IMR-90 (cell line): ENCODE results near the gene RFXANK. TPM values are rescaled to one million over a fixed set of nuclear protein-coding genes. Genes with fewer than 3 reads are reported as not detected.

Experiments used
- ATAC-seq: fragments of 200-7000 bp; cut with Tn5 transposase; 2 replicates; pipeline ENCODE4 v1.9.1; 2020; ENCODE audit warnings: low read depth, mild to moderate bottlenecking, moderate library complexity
- BruUV-seq: library from RNA; stranded (reverse); fragments of 400-500 nt; replicated peaks from 2 replicates; lab custom pipeline; 2021; lab: Mats Ljungman, UMichigan
- CTCF ChIA-PET: fragments of 300-600 bp; formaldehyde crosslinking; extraction: SDS; loops from one replicate; lab custom pipeline; 2021; ENCODE audit warnings: antibody characterized with exemption; lab: Yijun Ruan, JAX
- POLR2A ChIA-PET: fragments of 300-600 bp; sonication (Branson Sonifier 250); formaldehyde crosslinking; loops from one replicate; lab custom pipeline; 2022; ENCODE audit warnings: antibody characterized with exemption; ENCODE audit not compliant: unreplicated experiment; lab: Charles Lee
- DNase-seq: peaks from one replicate; pipeline ENCODE4 v3.0.0; 2013
- H2AFZ ChIP-seq: replicated peaks from 2 replicates; pipeline ENCODE3; 2013; ENCODE audit warnings: low read length, mild to moderate bottlenecking; ENCODE audit not compliant: poor library complexity
- H2AK5ac ChIP-seq: 2 replicates; pipeline ENCODE4 v1.6.1; 2013; ENCODE audit warnings: low read depth, low read length, inconsistent platforms
- H2AK9ac ChIP-seq: replicated peaks from 2 replicates; pipeline ENCODE3; 2013; ENCODE audit warnings: mild to moderate bottlenecking, low read depth, low read length, moderate library complexity; ENCODE audit not compliant: poor library complexity
- H2BK120ac ChIP-seq: 2 replicates; pipeline ENCODE4 v1.6.1; 2013; ENCODE audit warnings: low read depth, low read length, inconsistent platforms
- H2BK15ac ChIP-seq: 3 replicates; pipeline ENCODE4 v1.6.1; 2013; ENCODE audit warnings: low read depth, low read length, inconsistent platforms
- H2BK20ac ChIP-seq: 2 replicates; pipeline ENCODE4 v1.6.1; 2013; ENCODE audit warnings: low read depth, mild to moderate bottlenecking, inconsistent platforms, low read length, moderate library complexity
- H2BK5ac ChIP-seq: 2 replicates; pipeline ENCODE4 v1.6.1; 2013; ENCODE audit warnings: mild to moderate bottlenecking, low read depth, low read length, inconsistent platforms; ENCODE audit not compliant: poor library complexity, severe bottlenecking
- H3K14ac ChIP-seq: replicated peaks from 2 replicates; pipeline ENCODE4 v1.6.1; 2013; ENCODE audit warnings: low read depth, low read length, inconsistent platforms
- H3K18ac ChIP-seq: 2 replicates; pipeline ENCODE4 v1.6.1; 2013; ENCODE audit warnings: low read depth, low read length, control low read depth
- H3K23ac ChIP-seq: 2 replicates; pipeline ENCODE4 v1.6.1; 2013; ENCODE audit warnings: low read depth, low read length, inconsistent platforms
- H3K27ac ChIP-seq: 2 replicates; pipeline ENCODE4 v1.5.1; 2013; ENCODE audit warnings: mild to moderate bottlenecking, control low read depth, low read length; ENCODE audit not compliant: insufficient read depth
- H3K27me3 ChIP-seq: 2 replicates; pipeline ENCODE4 v1.6.1; 2013; ENCODE audit warnings: low read length; ENCODE audit not compliant: control insufficient read depth, insufficient read depth
- H3K36me3 ChIP-seq: 2 replicates; pipeline ENCODE4 v1.6.1; 2013; ENCODE audit warnings: low read length, mixed read lengths; ENCODE audit not compliant: control insufficient read depth, insufficient read depth
- H3K4ac ChIP-seq: 2 replicates; pipeline ENCODE4 v1.6.1; 2013; ENCODE audit warnings: low read depth, low read length, inconsistent platforms
- H3K4me1 ChIP-seq: 2 replicates; pipeline ENCODE4 v1.6.1; 2013; ENCODE audit warnings: low read length, mixed read lengths; ENCODE audit not compliant: control insufficient read depth, insufficient read depth
- H3K4me2 ChIP-seq: 2 replicates; pipeline ENCODE4 v1.6.1; 2013; ENCODE audit warnings: low read depth, mild to moderate bottlenecking, control low read depth, low read length, moderate library complexity
- H3K4me3 ChIP-seq: 2 replicates; pipeline ENCODE4 v1.5.1; 2013; ENCODE audit warnings: low read depth, mild to moderate bottlenecking, control low read depth, low read length, moderate library complexity; ENCODE audit not compliant: insufficient read depth
- H3K56ac ChIP-seq: 2 replicates; pipeline ENCODE4 v1.6.1; 2013; ENCODE audit warnings: low read length, inconsistent platforms; ENCODE audit not compliant: insufficient read depth; ENCODE audit errors: extremely low read depth
- H3K79me1 ChIP-seq, 2 experiments: 2 replicates each; pipeline ENCODE4 v1.6.1; 2013; ENCODE audit warnings: low read length in 2 of 2, inconsistent platforms in 1 of 2, low read depth in 1 of 2
- H3K9ac ChIP-seq: 2 replicates; pipeline ENCODE4 v1.6.1; 2013; ENCODE audit warnings: low read depth, low read length, control low read depth
- H3K9me1 ChIP-seq: 2 replicates; pipeline ENCODE4 v1.6.1; 2013; ENCODE audit warnings: low read length, inconsistent platforms; ENCODE audit not compliant: insufficient read depth
- H3K9me3 ChIP-seq: 2 replicates; pipeline ENCODE4 v1.6.1; 2013; ENCODE audit warnings: low read length; ENCODE audit not compliant: control insufficient read depth, insufficient read depth
- H4K20me1 ChIP-seq: 2 replicates; pipeline ENCODE4 v1.6.1; 2013; ENCODE audit warnings: low read length, inconsistent platforms; ENCODE audit not compliant: insufficient read depth
- H4K5ac ChIP-seq: 2 replicates; pipeline ENCODE4 v1.6.1; 2013; ENCODE audit warnings: mild to moderate bottlenecking, low read depth, low read length, control low read depth
- H4K8ac ChIP-seq, 2 experiments: 2 replicates each; pipeline ENCODE4 v1.6.1; 2013; ENCODE audit warnings: low read depth in 2 of 2, low read length in 2 of 2, control low read depth in 1 of 2, inconsistent platforms in 1 of 2
- H4K91ac ChIP-seq: 2 replicates; pipeline ENCODE4 v1.6.1; 2013; ENCODE audit warnings: low read depth, low read length, inconsistent platforms; ENCODE audit not compliant: insufficient read depth
- BHLHE40 ChIP-seq: fragments of 150-350 bp; IDR thresholded peaks from 2 replicates; pipeline ENCODE4 v1.6.1; 2016; ENCODE audit warnings: mild to moderate bottlenecking, low read depth, low read length
- CEBPB ChIP-seq: IDR thresholded peaks from 2 replicates; pipeline ENCODE4 v1.6.1; 2012; ENCODE audit warnings: low read depth, low read length, improper control_type of control experiment
- CHD1 ChIP-seq: IDR thresholded peaks from 2 replicates; pipeline ENCODE4 v1.6.1; 2012; ENCODE audit warnings: low read depth, low read length, improper control_type of control experiment
- CTCF ChIP-seq: conservative IDR thresholded peaks from 2 replicates; pipeline ENCODE4 v1.5.1; 2012; ENCODE audit warnings: mild to moderate bottlenecking, low read depth, low read length, improper control_type of control experiment
- FOS ChIP-seq: fragments of 150-350 bp; IDR thresholded peaks from 2 replicates; pipeline ENCODE4 v1.6.1; 2016; ENCODE audit warnings: low read depth, low read length
- MAFK ChIP-seq: IDR thresholded peaks from 2 replicates; pipeline ENCODE4 v1.6.1; 2012; ENCODE audit warnings: low read depth, low read length, improper control_type of control experiment
- MAZ ChIP-seq: IDR thresholded peaks from 2 replicates; pipeline ENCODE4 v1.6.1; 2012; ENCODE audit warnings: low read depth, mild to moderate bottlenecking, low read length, improper control_type of control experiment, moderate library complexity, borderline replicate concordance
- MXI1 ChIP-seq: IDR thresholded peaks from 2 replicates; pipeline ENCODE4 v1.6.1; 2012; ENCODE audit warnings: low read depth, mild to moderate bottlenecking, low read length, moderate library complexity, borderline replicate concordance
- NFE2L2 ChIP-seq: fragments of 150-350 bp; IDR thresholded peaks from 2 replicates; pipeline ENCODE4 v1.6.1; 2016; ENCODE audit warnings: low read depth, mild to moderate bottlenecking, low read length
- POLR2A ChIP-seq: IDR thresholded peaks from 2 replicates; pipeline ENCODE4 v1.6.1; 2012; ENCODE audit warnings: mild to moderate bottlenecking, low read depth, low read length
- RCOR1 ChIP-seq: IDR thresholded peaks from 2 replicates; pipeline ENCODE4 v1.6.1; 2012; ENCODE audit warnings: mild to moderate bottlenecking, low read length, improper control_type of control experiment; ENCODE audit not compliant: insufficient replicate concordance
- RFX5 ChIP-seq: IDR thresholded peaks from 2 replicates; pipeline ENCODE4 v1.8.0; 2012; ENCODE audit warnings: low read depth, mild to moderate bottlenecking, low read length, moderate library complexity
- SMC3 ChIP-seq: fragments of 150-350 bp; IDR thresholded peaks from 2 replicates; pipeline ENCODE4 v1.6.1; 2016; ENCODE audit warnings: low read depth, mild to moderate bottlenecking, antibody characterized with exemption, low read length, moderate library complexity
- USF2 ChIP-seq: fragments of 150-350 bp; IDR thresholded peaks from 2 replicates; pipeline ENCODE4 v1.6.1; 2017; ENCODE audit warnings: mild to moderate bottlenecking, antibody characterized with exemption, low read length, low read depth
- whole genome bisulfite sequencing, 2 experiments: methylation state at CpG; one replicate each; pipeline versions ENCODE4 v1.1.5 to v1.1.7; 2013; ENCODE audit warnings: missing lambda C conversion rate in 2 of 2; ENCODE audit not compliant: insufficient read length in 1 of 2; ENCODE audit errors: extremely low coverage in 2 of 2; 5-methylcytosine and 5-hydroxymethylcytosine counted together
- dilution Hi-C: fragments of 300-500 bp; cut with HindIII; formaldehyde crosslinking; loops from one replicate; pipeline ENCODE4 v1.14.3; 2018; ENCODE audit warnings: low sequenced_read_pairs; ENCODE audit not compliant: unreplicated experiment
- in situ Hi-C: fragments of 300-500 bp; cut with MboI; formaldehyde crosslinking; loops from 3 replicates; pipeline ENCODE4 v1.14.3; 2019; ENCODE audit warnings: low sequenced_read_pairs, inconsistent platforms, mixed read lengths
- intact Hi-C: fragments of 100-400 bp; cut with micrococcal nuclease; formaldehyde crosslinking; loops from 2 replicates; pipeline ENCODE4 v1.10.0; 2022
- polyA plus RNA-seq, 3 experiments: library from polyadenylated mRNA; depleted of rRNA; stranded (reverse); fragments of >200 nt; gene quantifications; 2 replicates each; pipeline ENCODE4 v1.2.3, GENCODE V29; 2012; ENCODE audit warnings: low replicate concordance in 1 of 3
- total RNA-seq: library from RNA; depleted of rRNA; stranded (reverse); fragments of >200 nt; gene quantifications from 2 replicates; pipeline ENCODE4 v1.2.3, GENCODE V29; 2012

RFXANK gene
- total and polyA plus RNA-seq, 2 of the 4 experiments (the other 2 are of a cell fraction) = 68.3 to 97.8 TPM

GRCh38 chr19:19146865-19147264, 45.2 kb upstream of the RFXANK start (continued):
- TF ChIP-seq MAFK (no peak), SMC3 (no peak), RCOR1 (no peak), BHLHE40 (no peak), MAZ (no peak)

- Histone ChIP-seq H2AK9ac (peak overlapping the region; percentile 72), H4K8ac (no peak overlapping the region), H2AFZ (no peak overlapping the region), H3K56ac (no peak overlapping the region), H3K9me3 (no peaks in the 10 kb centered on the region), H2AK5ac (no peak overlapping the region), H2BK120ac (no peak overlapping the region), H3K79me1 (no peaks in the 10 kb centered on the region), H3K36me3 (peaks cover 12% of the 10 kb centered on the region), H3K9me1 (no peaks in the 10 kb centered on the region), H2BK15ac (no peak overlapping the region), H3K4me3 (no peak overlapping the region), H3K27me3 (no peaks in the 10 kb centered on the region), H4K20me1 (no peaks in the 10 kb centered on the region), H2BK5ac (no peak overlapping the region), H3K14ac (no peak overlapping the region), H4K91ac (no peak overlapping the region), H3K9ac (no peak overlapping the region), H3K18ac (no peak overlapping the region), H3K4me1 (peaks cover 2% of the 10 kb centered on the region; the same call in 1 of the 2 replicates), H2BK20ac (no peak overlapping the region), H3K4ac (no peak overlapping the region), H4K5ac (no peak overlapping the region), H3K27ac (no peak overlapping the region), H3K23ac (no peak overlapping the region), H3K4me2 (no peak overlapping the region)
- in situ Hi-C loops = no loop called here
- ATAC-seq (no peak), DNase-seq (no peak)
- CTCF ChIA-PET = interaction anchor here (1.2 kb wide), 1 partner anchor 27 kb away, joined by 8 read pairs; no protein-coding TSS in a partner anchor
- no CpG with 5 or more reads among the region's 5 CpGs for WGBS, 2 experiments
- dilution Hi-C loops = no loop called here
- no peak for TF ChIP-seq RFX5
- no peak for TF ChIP-seq MXI1
- TF ChIP-seq POLR2A = no peak
- no peak for TF ChIP-seq NFE2L2
- TF ChIP-seq MAZ = no peak
- no peak for TF ChIP-seq FOS
- TF ChIP-seq CTCF = no peak
- TF ChIP-seq SMC3 = no peak
- TF ChIP-seq USF2 = no peak
- TF ChIP-seq MAFK = no peak
- no peak for TF ChIP-seq CEBPB
- no peak for TF ChIP-seq BHLHE40
- no peak for TF ChIP-seq CHD1
- no TSS peak for BruUV-seq
- intact Hi-C loops = loop anchor here (10.0 kb wide), 1 partner anchor 177 kb away; the partner anchor contains the start of genes MAU2 and SUGP1
- POLR2A ChIA-PET = no interaction called here
Measured at GRCh38 chr19:19147344-19147743, 44.7 kb upstream of the RFXANK start.
